K562 (cell line): ENCODE data around the gene SLC30A10. TPM values are rescaled to one million over a fixed set of nuclear protein-coding genes. Genes with fewer than 3 reads are reported as not detected.

Source experiments
- HLTF ChIP-seq: fragments of 450-650 bp; IDR thresholded peaks from 2 replicates; pipeline ENCODE4 v1.6.1; 2016
- HOMEZ ChIP-seq: fragments of 250-450 bp; sonication (Bioruptor Pico); IDR thresholded peaks from 2 replicates; pipeline ENCODE4 v1.4.0; 2020; ENCODE audit warnings: mild to moderate bottlenecking, moderate library complexity
- POLR2G ChIP-seq: fragments of 200-400 bp; formaldehyde crosslinking; IDR thresholded peaks from 2 replicates; pipeline ENCODE4 v1.6.1; 2017; ENCODE audit warnings: low read depth, mild to moderate bottlenecking, antibody characterized with exemption, low read length, moderate library complexity
- RERE ChIP-seq: sonication (generic); formaldehyde crosslinking; IDR thresholded peaks from 2 replicates; pipeline ENCODE4 v1.8.0; 2023; ENCODE audit warnings: missing genetic modification reagents, mild to moderate bottlenecking, borderline replicate concordance
- ZNF592 ChIP-seq: fragments of 450-650 bp; IDR thresholded peaks from 2 replicates; pipeline ENCODE4 v1.6.1; 2017; ENCODE audit warnings: antibody characterized with exemption, mild to moderate bottlenecking
- polyA plus RNA-seq, 8 experiments: library from polyadenylated mRNA; depleted of rRNA in 4 of 8; stranded (reverse) in 5 of 8; unstranded in 3 of 8; fragments of >200 nt; fragmentation: Nextera tagmentation in 2 of 8; fragmentation: Illumina TruSeq in 1 of 8; extraction: Ambion mirVana in 2 of 8; extraction: Trizol in 1 of 8; gene quantifications; 2 replicates each; pipeline versions ENCODE4 v1.2.1 to v1.2.3, GENCODE V29; 2011 to 2014; ENCODE audit warnings: inconsistent platforms in 1 of 8, missing spikeins in 1 of 8
- total RNA-seq, 7 experiments: library from RNA; depleted of rRNA in 6 of 7; stranded (reverse); fragments of >200 nt in 6 of 7; fragmentation: Illumina TruSeq in 2 of 7; extraction: Trizol in 2 of 7; gene quantifications; 2 replicates each; pipeline versions ENCODE4 v1.2.1 to v1.2.3, GENCODE V29; 2011 to 2021; ENCODE audit warnings: low replicate concordance in 1 of 7

Gene SLC30A10
- total and polyA plus RNA-seq, 9 of the 15 experiments (the other 6 are each of a cell fraction or from before 2014, with no cell fraction given): 2.6 to 11.3 (median 7.1) TPM

- TF ChIP-seq HOMEZ (CRISPR knock-in tag) (no peak), ZNF592 (peak; percentile 50; the same call in 1 of the 2 replicates), POLR2G (no peak), HLTF (0 out of 2 replicates have a peak, but pooled peaks have one; percentile 28), RERE (CRISPR knock-in tag) (no peak)
Measured at GRCh38 chr1:219954736-219955421, 26.5 kb upstream of the SLC30A10 start (continued).
